Measurements from ENCODE around the gene PCNX1.

GRCh38 chr14:70915415-70915814, 8.2 kb downstream of the PCNX1 start:
- no peak for TF ChIP-seq EZH2 (IDR thresholded peaks at IDR 0.05)
- no peak for TF ChIP-seq POLR2AphosphoS5 (IDR thresholded peaks at IDR 0.05; ENCODE audit: borderline replicate concordance, low read depth, low read length)

Data from SK-N-MC (cell line).